ENCODE results near the gene MGST3.

DNA sequence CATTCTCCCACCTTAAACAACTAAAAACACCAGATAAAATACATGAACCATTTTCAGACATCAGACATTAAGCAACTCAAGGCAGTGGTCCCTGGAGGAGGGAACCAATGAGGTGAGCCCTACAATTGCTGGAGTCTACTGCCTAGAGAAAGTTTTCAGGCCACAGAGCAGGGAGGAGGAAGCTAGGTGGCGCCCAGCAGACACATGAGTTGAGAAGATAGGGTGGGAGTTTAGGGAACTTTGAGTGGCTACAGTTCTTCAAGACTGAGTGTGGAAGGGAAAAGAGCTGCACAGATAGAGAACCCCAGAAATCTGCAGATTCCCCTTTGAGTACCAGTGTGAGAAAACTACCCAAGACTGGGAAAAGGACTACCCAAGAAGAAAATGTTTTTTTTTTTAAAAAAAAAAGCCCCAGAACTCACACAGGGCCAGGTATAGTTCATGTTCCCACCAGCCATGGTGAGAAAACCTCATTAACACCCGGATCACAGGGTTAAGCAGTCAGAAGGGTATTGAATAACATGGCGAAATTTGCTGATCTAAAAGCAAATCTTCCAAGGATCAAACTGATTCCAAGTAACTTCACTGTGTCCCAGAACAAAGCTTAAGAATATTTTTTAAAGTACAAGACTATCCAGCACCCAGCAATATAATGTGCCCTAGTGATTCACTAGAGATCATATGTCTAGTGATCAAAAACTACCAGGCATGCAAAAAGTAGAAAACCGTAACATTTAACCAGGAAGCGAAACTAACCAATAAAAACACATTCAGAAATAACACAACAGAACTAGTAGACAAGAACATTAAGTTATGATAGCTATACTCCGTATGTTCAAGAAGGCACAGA, 55.3 kb downstream of the MGST3 start:
- TF ChIP-seq, protein P1, sequence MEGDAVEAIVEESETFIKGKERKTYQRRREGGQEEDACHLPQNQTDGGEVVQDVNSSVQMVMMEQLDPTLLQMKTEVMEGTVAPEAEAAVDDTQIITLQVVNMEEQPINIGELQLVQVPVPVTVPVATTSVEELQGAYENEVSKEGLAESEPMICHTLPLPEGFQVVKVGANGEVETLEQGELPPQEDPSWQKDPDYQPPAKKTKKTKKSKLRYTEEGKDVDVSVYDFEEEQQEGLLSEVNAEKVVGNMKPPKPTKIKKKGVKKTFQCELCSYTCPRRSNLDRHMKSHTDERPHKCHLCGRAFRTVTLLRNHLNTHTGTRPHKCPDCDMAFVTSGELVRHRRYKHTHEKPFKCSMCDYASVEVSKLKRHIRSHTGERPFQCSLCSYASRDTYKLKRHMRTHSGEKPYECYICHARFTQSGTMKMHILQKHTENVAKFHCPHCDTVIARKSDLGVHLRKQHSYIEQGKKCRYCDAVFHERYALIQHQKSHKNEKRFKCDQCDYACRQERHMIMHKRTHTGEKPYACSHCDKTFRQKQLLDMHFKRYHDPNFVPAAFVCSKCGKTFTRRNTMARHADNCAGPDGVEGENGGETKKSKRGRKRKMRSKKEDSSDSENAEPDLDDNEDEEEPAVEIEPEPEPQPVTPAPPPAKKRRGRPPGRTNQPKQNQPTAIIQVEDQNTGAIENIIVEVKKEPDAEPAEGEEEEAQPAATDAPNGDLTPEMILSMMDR (conservative IDR thresholded peaks at IDR 0.05) = no peak
- no peak for TF ChIP-seq EZH2 (IDR thresholded peaks at IDR 0.05; ENCODE audit: low read depth)

All from PC-9 (cell line).